Astrocyte (in vitro differentiated cells and primary cell): ENCODE data around the gene FAM200C.

Experiments used
- CTCF ChIP-seq: IDR thresholded peaks from 2 replicates; pipeline ENCODE4 v1.5.1; 2011; ENCODE audit warnings: low read depth, mild to moderate bottlenecking, inconsistent platforms, low read length, moderate library complexity; ENCODE audit not compliant: insufficient read depth
- EZH2 ChIP-seq: IDR thresholded peaks from 2 replicates; pipeline ENCODE4 v1.6.1; 2012; ENCODE audit warnings: mild to moderate bottlenecking, low read length, inconsistent platforms; ENCODE audit not compliant: insufficient read depth

- TF ChIP-seq CTCF (no peak), EZH2 (no peak)
Measured at GRCh38 chr5:160385496-160385895, 14.4 kb downstream of the FAM200C start.
